Fibroblast of the conjunctiva (primary cell): ENCODE data around the gene NTN1.

Source experiments
- DNase-seq: peaks from one replicate; pipeline ENCODE4 v3.0.0-alpha.2; 2010; ENCODE audit warnings: low read depth

The NTN1 gene

GRCh38 chr17:9218911-9219310 is 197.6 kb downstream of the NTN1 start:
- DNase-seq: no peak

GRCh38 chr17:9219631-9220397 is 198.5 kb downstream of the NTN1 start:
- DNase-seq: no peak

GRCh38 chr17:9220398-9221146 is 199.3 kb downstream of the NTN1 start:
- DNase-seq: no peak

GRCh38 chr17:9221147-9221921 is 200.0 kb downstream of the NTN1 start:
- no peak for DNase-seq

- DNase-seq: no peak
These were observed 200.5 kb downstream of the NTN1 start for GRCh38 chr17:9221922-9222180.

- no peak for DNase-seq
These were observed 202.2 kb downstream of the NTN1 start for GRCh38 chr17:9223531-9223930.

- DNase-seq: no peak
These were observed 203.2 kb downstream of the NTN1 start for GRCh38 chr17:9224485-9224884.

GRCh38 chr17:9225305-9226101 is 204.2 kb downstream of the NTN1 start:
- DNase-seq: no peak

- no peak for DNase-seq
These were observed 205.0 kb downstream of the NTN1 start for GRCh38 chr17:9226130-9226793.

- no peak for DNase-seq
These were observed 205.5 kb downstream of the NTN1 start for GRCh38 chr17:9226794-9227135.

GRCh38 chr17:9227819-9228407 is 206.6 kb downstream of the NTN1 start:
- no peak for DNase-seq

- DNase-seq: peak; percentile 80
These were observed 207.3 kb downstream of the NTN1 start for GRCh38 chr17:9228408-9229159.

GRCh38 chr17:9229160-9229825 is 208.0 kb downstream of the NTN1 start:
- no peak for DNase-seq

- DNase-seq: no peak
These were observed 208.5 kb downstream of the NTN1 start for GRCh38 chr17:9229826-9230201.

GRCh38 chr17:9230346-9230745 is 209.0 kb downstream of the NTN1 start:
- peak; percentile 47 for DNase-seq

- DNase-seq: no peak
These were observed 209.6 kb downstream of the NTN1 start for GRCh38 chr17:9230861-9231260.

- no peak for DNase-seq
These were observed 210.3 kb downstream of the NTN1 start for GRCh38 chr17:9231449-9232154.

- DNase-seq: no peak
These were observed 210.8 kb downstream of the NTN1 start for GRCh38 chr17:9232155-9232475.

GRCh38 chr17:9232591-9233270 is 211.4 kb downstream of the NTN1 start:
- DNase-seq: no peak
